Endothelial cell of umbilical vein (primary cell): ENCODE results near the gene DNAH6.

Source experiments
- EZH2 ChIP-seq: IDR thresholded peaks from 2 replicates; pipeline ENCODE4 v1.6.1; 2012; ENCODE audit warnings: borderline replicate concordance, low read depth, mild to moderate bottlenecking, moderate library complexity, low read length, inconsistent platforms; ENCODE audit not compliant: severe bottlenecking
- FOS ChIP-seq: IDR thresholded peaks from 2 replicates; pipeline ENCODE4 v1.6.1; 2011; ENCODE audit warnings: mild to moderate bottlenecking, low read length, moderate library complexity, borderline replicate concordance; ENCODE audit not compliant: insufficient read depth
- JUN ChIP-seq: IDR thresholded peaks from 2 replicates; pipeline ENCODE4 v1.6.1; 2011; ENCODE audit warnings: borderline replicate concordance, low read depth; ENCODE audit not compliant: insufficient read length, insufficient read depth
- MYC ChIP-seq: IDR thresholded peaks from one replicate; pipeline ENCODE4 v1.6.1; 2011; ENCODE audit warnings: mild to moderate bottlenecking, low read depth, low read length
- POLR2A ChIP-seq: IDR thresholded peaks from 2 replicates; pipeline ENCODE4 v1.6.1; 2012; ENCODE audit warnings: low read depth, mild to moderate bottlenecking, control low read depth, low read length
- POLR2AphosphoS5 ChIP-seq: IDR thresholded peaks from 2 replicates; pipeline ENCODE4 v1.6.1; 2012; ENCODE audit warnings: low read depth, mild to moderate bottlenecking, control low read depth, low read length, moderate library complexity; ENCODE audit not compliant: insufficient read depth
- TF ChIP-seq, protein P1 (sequence below), 2 donors: IDR thresholded peaks; 1 replicate in 1 of 2; 2 replicates in 1 of 2; pipeline ENCODE4 v1.5.1; 2011; ENCODE audit warnings: low read length in 2 of 2, mild to moderate bottlenecking in 2 of 2, moderate library complexity in 2 of 2, control low read depth in 1 of 2, inconsistent platforms in 1 of 2, low read depth in 1 of 2; ENCODE audit not compliant: insufficient read depth in 1 of 2; ENCODE audit errors: extremely low read depth in 1 of 2
- TF ChIP-seq, protein P2 (sequence below): IDR thresholded peaks from 2 replicates; pipeline ENCODE4 v1.6.1; 2011; ENCODE audit not compliant: insufficient read depth, insufficient read length

- TF ChIP-seq, protein P1, sequence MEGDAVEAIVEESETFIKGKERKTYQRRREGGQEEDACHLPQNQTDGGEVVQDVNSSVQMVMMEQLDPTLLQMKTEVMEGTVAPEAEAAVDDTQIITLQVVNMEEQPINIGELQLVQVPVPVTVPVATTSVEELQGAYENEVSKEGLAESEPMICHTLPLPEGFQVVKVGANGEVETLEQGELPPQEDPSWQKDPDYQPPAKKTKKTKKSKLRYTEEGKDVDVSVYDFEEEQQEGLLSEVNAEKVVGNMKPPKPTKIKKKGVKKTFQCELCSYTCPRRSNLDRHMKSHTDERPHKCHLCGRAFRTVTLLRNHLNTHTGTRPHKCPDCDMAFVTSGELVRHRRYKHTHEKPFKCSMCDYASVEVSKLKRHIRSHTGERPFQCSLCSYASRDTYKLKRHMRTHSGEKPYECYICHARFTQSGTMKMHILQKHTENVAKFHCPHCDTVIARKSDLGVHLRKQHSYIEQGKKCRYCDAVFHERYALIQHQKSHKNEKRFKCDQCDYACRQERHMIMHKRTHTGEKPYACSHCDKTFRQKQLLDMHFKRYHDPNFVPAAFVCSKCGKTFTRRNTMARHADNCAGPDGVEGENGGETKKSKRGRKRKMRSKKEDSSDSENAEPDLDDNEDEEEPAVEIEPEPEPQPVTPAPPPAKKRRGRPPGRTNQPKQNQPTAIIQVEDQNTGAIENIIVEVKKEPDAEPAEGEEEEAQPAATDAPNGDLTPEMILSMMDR (IDR thresholded peaks at IDR 0.05; ENCODE audit: extremely low read depth in 1 of 2, insufficient read depth in 1 of 2, low read depth in 1 of 2, low read length in 2 of 2): no peak
- TF ChIP-seq EZH2: no peak
- TF ChIP-seq POLR2A: no peak
- TF ChIP-seq, protein P2, sequence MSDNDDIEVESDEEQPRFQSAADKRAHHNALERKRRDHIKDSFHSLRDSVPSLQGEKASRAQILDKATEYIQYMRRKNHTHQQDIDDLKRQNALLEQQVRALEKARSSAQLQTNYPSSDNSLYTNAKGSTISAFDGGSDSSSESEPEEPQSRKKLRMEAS: no peak
- TF ChIP-seq POLR2AphosphoS5: no peak
- TF ChIP-seq JUN: no peak
- no peak for TF ChIP-seq FOS
- TF ChIP-seq MYC: no peak
Measured at GRCh38 chr2:84719434-84719833, 203.1 kb downstream of the DNAH6 start.
